ENCODE measurements around the gene PDE10A. TPM values are rescaled to one million over a fixed set of nuclear protein-coding genes. Genes with fewer than 3 reads are reported as not detected.
"Not testable (repeated sequence)": the region's sequence is repeated elsewhere in the genome, so short reads cannot be mapped to it uniquely, and the experiment has no call there.

PDE10A gene
- total RNA-seq, 1 donor from 2014 or later = 2.7 TPM

DNA sequence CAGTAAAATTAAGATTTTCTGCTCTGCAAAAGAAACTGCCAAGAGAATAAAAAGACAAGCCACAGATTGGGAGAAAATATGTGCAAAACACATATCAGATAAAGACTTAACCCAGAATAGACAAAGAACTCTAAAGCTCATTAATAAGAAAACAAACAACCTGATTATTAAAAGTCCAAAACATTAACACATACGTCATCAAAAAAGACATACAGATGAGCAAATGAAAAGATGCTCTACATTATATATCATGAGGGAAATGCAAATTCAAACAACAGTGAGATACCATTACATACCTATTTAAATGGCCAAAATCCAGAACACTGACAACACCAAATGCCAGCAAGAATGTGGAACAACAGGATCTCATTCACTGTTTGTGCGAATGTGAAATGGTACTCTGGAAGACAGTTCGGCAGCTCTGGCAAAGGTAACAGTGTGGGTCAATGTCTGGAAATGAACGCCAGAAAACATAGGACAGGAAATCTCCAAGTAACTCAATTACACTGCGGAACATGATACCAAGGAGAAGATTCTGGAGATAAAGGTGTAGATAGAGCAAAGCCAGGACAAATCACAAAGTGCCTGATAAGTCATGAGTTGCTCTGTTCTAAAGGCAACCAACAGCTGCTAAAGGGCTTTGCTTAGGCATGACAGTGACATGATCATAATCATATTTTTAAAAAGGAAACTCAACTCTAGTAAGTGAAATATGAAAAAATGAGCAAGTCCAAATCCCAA is 96.8 kb downstream of the PDE10A start:
- H3K36me3 ChIP-seq = no peaks in the 10 kb centered on the region
- no peak overlapping the region for H3K27ac ChIP-seq
- DNase-seq (no peak), ATAC-seq (no peak)
- H3K27me3 ChIP-seq (ENCODE audit: low read depth) = no peaks in the 10 kb centered on the region
- no peak overlapping the region for H3K4me3 ChIP-seq
- TF ChIP-seq, protein P1, sequence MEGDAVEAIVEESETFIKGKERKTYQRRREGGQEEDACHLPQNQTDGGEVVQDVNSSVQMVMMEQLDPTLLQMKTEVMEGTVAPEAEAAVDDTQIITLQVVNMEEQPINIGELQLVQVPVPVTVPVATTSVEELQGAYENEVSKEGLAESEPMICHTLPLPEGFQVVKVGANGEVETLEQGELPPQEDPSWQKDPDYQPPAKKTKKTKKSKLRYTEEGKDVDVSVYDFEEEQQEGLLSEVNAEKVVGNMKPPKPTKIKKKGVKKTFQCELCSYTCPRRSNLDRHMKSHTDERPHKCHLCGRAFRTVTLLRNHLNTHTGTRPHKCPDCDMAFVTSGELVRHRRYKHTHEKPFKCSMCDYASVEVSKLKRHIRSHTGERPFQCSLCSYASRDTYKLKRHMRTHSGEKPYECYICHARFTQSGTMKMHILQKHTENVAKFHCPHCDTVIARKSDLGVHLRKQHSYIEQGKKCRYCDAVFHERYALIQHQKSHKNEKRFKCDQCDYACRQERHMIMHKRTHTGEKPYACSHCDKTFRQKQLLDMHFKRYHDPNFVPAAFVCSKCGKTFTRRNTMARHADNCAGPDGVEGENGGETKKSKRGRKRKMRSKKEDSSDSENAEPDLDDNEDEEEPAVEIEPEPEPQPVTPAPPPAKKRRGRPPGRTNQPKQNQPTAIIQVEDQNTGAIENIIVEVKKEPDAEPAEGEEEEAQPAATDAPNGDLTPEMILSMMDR (IDR thresholded peaks at IDR 0.05) = no peak
- H3K4me1 ChIP-seq = no peaks in the 10 kb centered on the region
- intact Hi-C loops (cut with DNase I) = no loop called here
- H3K9me3 ChIP-seq = no peaks in the 10 kb centered on the region

GRCh38 chr6:165562421-165563090 is 100.5 kb downstream of the PDE10A start:
- Histone ChIP-seq H3K9me3 (no peaks in the 10 kb centered on the region), H3K36me3 (no peaks in the 10 kb centered on the region), H3K27me3 (ENCODE audit: low read depth) (no peaks in the 10 kb centered on the region), H3K4me1 (no peaks in the 10 kb centered on the region), H3K4me3 (no peak overlapping the region), H3K27ac (no peak overlapping the region)
- ATAC-seq = no peak
- TF ChIP-seq, protein P1 (IDR thresholded peaks at IDR 0.05) = no peak
- intact Hi-C loops (cut with DNase I) = no loop called here
- no peak for DNase-seq

DNA sequence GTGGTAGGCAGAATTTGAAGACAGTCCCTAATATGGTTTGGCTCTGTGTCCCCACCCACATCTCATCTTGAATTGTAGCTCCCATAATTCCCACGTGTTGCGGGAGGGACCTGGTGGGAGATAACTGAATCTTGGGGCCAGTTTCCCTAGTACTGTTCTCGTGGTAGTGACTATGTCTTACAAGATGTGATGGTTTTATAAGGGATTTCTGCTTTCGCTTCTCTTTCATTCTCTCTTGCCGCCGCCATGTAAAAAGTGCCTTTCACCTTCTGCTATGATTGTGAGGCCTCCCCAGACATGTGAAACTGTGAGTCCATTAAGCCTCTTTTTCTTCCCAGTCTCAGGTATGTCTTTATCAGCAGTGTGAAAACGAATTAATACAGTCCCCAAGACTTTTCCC is 103.4 kb downstream of the PDE10A start:
- TF ChIP-seq, protein P1 (IDR thresholded peaks at IDR 0.05) = no peak
- H3K27ac ChIP-seq = no peak overlapping the region
- no peak for DNase-seq
- H3K4me3 ChIP-seq = no peak overlapping the region
- H3K36me3 ChIP-seq = no peaks in the 10 kb centered on the region
- no peaks in the 10 kb centered on the region for H3K27me3 ChIP-seq (ENCODE audit: low read depth)
- no peaks in the 10 kb centered on the region for H3K9me3 ChIP-seq
- ATAC-seq = no peak
- H3K4me1 ChIP-seq = peaks cover 7% of the 10 kb centered on the region
- intact Hi-C loops (cut with DNase I) = no loop called here

- ATAC-seq; H3K36me3 ChIP-seq; DNase-seq; H3K9me3 ChIP-seq; H3K4me1 ChIP-seq; H3K27ac ChIP-seq; intact Hi-C loops (cut with DNase I); H3K27me3 ChIP-seq (ENCODE audit: low read depth); H3K4me3 ChIP-seq: not testable (repeated sequence)
Observed at GRCh38 chr6:165558097-165558496, 104.9 kb downstream of the PDE10A start.

GRCh38 chr6:165557674-165558073 is 105.4 kb downstream of the PDE10A start:
- ATAC-seq (no peak), DNase-seq (no peak)
- TF ChIP-seq, protein P1 (IDR thresholded peaks at IDR 0.05) = no peak
- H3K4me3 ChIP-seq = no peak overlapping the region
- intact Hi-C loops (cut with DNase I) = no loop called here
- H3K36me3 ChIP-seq = no peaks in the 10 kb centered on the region
- H3K4me1 ChIP-seq = peaks cover 7% of the 10 kb centered on the region
- no peak overlapping the region for H3K27ac ChIP-seq
- no peaks in the 10 kb centered on the region for H3K27me3 ChIP-seq (ENCODE audit: low read depth)
- no peaks in the 10 kb centered on the region for H3K9me3 ChIP-seq

Measured in lower lobe of right lung (tissue), 2 donors.